Adrenal gland (tissue), 5 donors: Measurements from ENCODE around the gene PELI1.

Source experiments
- POLR2A ChIP-seq, 2 donors: fragments of 450-650 bp; IDR thresholded peaks; one replicate each; pipeline ENCODE4 v1.6.1; 2017; ENCODE audit warnings: antibody characterized with exemption in 2 of 2, mild to moderate bottlenecking in 2 of 2, moderate library complexity in 1 of 2
- TF ChIP-seq, protein P1 (sequence below), 6 experiments: fragments of 450-650 bp in 4 of 6; fragments of 200-600 bp in 2 of 6; sonication (generic) in 1 of 6; IDR thresholded peaks; 1 replicate in 5 of 6; 2 replicates in 1 of 6; pipeline versions ENCODE4 v1.5.1 to v1.8.0; 2016 to 2021; ENCODE audit warnings: antibody characterized with exemption in 6 of 6, mild to moderate bottlenecking in 2 of 6, moderate library complexity in 1 of 6
- donor health status: DM: no; HTN: no; CAD: no.

DNA sequence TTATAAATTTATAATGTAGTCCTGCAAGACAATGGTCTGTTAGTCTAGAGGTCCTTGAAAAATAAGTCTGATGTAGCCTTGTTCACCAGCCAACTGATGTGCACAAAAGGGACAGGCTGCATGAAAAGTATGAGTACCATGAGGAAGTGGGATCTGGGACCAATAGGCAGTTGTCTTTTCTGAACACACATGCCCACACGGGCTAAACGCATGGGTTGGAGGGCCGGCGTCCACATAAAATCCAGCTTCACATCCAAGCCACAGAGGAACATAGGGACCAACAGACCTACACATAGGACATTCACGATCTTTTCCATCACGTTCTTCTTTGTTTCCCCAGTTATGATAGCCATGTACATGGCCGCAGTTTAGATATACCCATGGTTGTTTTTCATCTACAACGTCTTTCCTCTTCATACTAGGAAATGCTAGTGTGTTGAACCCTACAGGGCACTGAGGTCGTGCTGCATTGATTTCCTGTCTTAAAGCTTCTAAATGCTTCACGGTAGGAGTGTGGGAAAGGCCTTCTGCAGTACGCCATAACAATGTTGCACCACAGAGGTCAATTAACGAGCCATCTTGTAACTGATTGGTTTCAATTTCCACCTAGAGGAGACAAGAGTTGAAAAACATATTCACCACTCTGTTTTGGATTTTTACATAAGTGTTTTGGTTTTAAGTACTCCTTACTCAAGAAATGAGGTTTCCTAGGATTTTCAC, 49.4 kb downstream of the PELI1 start:
- TF ChIP-seq, protein P1, sequence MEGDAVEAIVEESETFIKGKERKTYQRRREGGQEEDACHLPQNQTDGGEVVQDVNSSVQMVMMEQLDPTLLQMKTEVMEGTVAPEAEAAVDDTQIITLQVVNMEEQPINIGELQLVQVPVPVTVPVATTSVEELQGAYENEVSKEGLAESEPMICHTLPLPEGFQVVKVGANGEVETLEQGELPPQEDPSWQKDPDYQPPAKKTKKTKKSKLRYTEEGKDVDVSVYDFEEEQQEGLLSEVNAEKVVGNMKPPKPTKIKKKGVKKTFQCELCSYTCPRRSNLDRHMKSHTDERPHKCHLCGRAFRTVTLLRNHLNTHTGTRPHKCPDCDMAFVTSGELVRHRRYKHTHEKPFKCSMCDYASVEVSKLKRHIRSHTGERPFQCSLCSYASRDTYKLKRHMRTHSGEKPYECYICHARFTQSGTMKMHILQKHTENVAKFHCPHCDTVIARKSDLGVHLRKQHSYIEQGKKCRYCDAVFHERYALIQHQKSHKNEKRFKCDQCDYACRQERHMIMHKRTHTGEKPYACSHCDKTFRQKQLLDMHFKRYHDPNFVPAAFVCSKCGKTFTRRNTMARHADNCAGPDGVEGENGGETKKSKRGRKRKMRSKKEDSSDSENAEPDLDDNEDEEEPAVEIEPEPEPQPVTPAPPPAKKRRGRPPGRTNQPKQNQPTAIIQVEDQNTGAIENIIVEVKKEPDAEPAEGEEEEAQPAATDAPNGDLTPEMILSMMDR (IDR thresholded peaks at IDR 0.05) = no peak
- TF ChIP-seq POLR2A (IDR thresholded peaks at IDR 0.05) = no peak
